CD1c-positive myeloid dendritic cell (primary cell): ENCODE measurements around the gene CTDSP2.

ENCODE experiments used
- DNase-seq: peaks from one replicate; pipeline ENCODE4 v3.0.0-alpha.2; 2016; ENCODE audit errors: extremely low spot score

The CTDSP2 gene

DNA sequence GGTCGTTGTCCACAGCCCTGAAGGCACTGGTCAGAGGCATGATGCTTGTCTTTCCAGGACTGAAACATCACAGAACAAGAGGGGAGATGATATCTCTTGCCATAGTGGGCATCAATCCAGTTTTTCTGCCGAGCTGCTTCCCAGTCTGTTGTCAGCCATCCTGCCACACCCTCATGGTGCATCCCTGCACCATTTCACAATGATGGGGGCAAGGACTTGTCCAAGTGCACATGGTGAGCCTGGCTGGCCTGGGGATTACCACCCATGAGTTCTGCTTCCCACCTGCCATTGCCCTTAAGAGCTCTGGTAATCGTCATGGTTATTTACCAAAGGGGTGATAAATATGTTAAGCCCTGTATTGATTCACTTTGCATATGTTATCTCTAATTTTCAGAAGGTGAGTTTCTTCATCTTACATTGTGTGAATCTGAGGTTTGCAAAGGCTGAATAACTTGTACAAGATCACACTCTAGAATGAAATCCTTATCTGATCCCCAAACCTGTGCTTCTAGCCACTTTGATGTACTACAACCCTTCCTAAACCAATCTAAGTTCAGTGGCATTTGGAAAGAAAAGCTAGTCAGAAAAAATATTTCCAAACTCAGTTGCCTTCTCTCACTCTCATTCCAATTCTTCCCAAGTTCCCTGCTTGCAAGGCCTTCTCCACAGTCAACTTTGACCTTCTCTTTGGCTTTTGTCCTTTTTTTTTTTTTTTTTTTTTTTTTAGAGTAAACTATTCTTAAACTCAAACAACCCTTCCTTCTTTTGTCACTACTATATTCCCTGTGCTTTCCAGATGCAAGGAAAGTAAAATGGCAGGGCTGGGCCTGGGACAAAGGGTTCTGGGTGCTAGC is 30.3 kb downstream of the CTDSP2 start:
- no peak for DNase-seq

DNA sequence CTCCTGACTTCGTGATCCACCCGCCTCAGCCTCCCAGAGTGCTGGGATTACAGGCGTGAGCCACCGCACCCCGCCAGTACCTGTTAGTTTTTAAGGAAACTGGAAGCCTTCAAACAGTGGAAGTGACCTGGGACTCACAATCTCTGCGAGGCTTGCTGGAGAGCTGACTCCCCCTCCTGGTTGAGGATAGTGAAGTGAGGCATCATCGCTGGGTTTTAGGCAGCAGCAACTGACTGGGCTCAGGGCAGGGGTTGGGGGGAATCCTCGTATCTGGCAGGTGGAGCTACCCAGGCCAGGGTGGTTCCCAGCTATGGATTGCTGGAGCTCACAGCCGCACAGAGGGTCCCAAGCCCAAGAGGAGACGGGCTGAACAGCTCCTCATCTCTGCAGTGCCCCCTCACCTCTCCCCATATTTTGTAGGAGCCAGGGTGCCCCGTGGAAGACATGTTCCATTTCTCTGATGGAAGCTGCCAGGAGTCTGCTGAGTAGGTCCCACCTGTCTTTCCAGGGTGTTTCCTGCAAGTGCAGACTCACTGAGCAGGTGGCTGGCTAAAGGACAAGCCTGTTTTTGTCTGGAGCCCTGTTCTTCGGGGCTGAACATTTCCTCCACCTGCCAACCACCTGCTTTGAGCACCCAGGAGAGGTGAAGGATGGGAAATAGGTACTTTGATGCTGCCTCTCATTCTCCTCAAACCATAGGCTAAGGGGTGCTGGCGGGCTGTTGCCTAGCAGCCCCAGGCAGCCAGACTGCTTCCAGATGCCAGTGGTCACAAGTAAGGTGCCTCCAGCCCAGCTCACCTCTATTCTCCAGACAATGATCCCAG is 31.1 kb downstream of the CTDSP2 start:
- no peak for DNase-seq

DNA sequence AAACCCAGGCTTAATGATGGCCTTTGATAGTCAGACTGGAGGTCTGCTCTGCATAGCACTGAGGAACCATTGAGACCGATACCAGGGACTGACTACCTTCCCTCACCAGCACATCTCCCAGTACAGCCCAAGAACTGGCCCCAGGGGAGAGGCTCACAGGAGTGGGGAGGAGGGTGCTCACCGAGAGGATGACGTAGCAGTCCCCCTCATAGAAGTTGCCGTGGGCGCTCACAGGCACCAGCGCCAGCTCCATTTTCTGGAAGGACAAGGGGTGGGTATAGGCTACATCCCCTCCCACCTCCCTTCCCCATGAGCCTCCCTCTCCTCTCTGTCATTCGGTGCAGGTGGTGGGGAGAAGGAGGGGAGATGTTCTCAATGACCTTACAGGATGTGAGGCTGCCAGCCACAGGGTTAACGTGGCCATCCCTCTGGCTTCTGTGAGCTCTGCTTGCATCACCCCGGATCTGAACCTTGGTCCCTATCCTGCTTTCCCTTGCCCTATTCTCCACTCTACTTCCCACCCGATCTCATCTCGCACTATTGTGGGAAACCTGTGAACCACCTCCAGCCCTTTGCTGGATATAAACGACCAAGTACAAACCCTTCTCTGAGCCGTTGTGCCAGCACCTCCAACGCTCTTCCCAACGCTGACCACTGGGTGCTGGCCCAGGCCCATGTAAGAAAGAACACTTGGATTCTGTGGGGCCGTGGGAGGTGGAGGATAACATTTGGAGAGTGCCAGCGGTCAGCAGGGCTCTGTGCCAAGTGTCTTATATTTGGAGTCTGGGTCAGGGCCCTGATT is 32.4 kb downstream of the CTDSP2 start:
- no peak for DNase-seq

DNA sequence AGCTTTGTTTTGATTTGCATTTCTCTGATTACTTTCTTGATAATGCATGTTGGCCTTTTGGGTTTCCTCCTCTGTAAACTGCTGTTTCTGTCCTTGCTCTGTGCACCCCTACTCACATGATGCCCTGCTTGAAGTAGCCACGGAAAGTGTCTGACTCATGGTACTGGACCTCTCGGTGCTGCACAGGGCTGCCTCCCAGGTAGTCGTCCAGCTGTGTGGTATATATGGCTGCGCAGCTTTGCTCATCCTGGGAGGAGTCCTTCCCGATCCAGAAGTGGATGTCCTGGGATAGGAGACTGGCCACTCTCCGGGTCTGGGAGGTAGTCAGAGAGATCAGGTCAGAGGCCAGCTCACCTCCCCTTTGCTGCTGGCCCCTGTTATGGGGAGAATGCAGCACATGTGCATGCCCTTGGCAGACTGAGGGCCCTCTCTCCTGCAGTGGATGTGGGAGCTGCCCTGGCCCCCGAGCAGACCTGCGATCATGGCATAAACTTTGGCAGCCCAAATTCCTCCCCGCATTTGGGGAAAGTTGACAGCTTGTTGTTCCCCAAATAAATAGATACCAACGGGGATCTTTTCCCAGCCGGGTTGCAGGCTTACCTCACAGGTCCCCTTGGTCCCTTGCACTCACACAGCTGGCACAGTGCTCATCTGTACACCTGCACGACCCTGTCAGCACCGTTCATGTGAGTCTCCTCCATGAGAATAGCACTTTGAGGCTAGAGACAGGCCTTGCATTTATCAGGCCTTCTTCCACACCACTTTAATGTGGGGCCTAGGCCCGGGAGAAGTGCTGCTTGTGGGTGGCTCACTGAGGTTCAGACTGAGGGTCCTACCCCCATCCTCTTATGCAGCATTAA is 33.2 kb downstream of the CTDSP2 start:
- DNase-seq, result no peak

DNA sequence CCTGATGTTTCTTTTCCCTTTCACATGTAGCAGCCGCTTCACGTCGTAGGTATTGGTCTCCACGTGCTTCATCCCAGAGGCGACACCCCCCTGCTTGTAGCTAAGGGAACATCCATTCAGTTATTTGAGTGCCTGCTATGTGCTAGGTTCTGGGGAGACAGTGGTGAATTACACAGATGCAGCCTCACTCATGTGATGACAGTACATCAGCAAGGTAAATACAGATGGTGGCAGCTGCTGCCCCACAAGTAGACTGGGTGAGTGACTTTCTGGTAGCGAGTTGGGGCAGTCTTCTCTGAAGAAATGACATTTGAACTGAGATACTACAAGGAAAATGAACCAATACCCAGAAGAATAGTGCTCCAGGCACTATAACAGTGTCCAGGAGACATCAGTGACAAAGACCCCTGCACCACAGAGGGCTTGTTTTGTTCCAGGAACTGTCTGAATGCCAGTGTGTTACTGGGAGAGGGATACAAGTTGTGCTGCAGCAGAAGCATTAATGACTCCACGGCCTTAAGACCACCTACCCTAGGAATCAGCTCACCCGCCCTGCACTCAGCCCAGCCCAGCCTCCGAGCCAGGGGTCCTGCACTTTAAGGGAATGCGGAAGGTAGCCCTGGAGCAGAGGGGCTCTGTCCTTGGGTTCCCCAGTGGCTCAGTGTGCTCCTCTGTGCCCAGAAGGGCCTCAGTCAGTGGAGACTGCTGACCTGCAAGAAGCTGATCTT is 35.3 kb downstream of the CTDSP2 start:
- no peak for DNase-seq

DNA sequence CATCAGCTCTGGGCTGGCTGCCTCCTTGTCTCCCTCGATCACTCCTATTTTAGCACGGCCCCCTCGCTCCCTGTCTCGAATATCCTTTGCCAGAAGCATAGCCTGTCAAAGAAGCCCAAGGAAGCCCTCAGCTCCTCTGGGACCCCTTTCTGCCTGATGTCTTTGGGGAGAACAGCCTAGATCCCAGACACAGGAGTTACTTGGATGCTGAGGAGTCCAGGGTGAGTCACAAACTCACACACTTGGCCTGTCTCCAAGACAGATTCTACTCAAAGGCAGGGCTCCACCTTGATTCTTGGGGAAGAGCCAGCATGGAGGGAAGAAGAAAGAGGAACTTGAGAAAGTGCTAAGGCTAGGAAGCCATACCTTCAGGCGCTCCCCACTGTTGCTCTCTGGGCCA is 36.1 kb downstream of the CTDSP2 start:
- DNase-seq, result no peak

DNA sequence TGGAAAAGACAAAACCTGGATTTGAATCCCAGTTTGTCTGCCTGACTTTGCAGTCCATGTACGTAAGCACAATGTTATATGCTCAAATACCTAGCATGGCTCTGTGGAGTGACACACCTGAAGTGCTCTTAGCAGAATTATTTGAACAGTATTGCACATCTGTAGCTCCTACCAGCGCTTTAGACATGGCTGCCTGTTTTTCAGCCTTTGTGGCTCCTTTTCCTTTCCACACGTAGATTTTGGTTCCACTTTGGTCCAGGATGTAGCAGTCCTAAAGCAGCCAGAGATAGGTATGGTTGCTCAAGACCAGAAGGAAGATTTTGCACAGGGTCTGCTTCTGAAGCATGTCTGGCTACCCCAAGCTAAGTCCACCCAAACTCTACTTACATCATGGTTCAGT is 37.1 kb downstream of the CTDSP2 start:
- DNase-seq, result no peak

DNA sequence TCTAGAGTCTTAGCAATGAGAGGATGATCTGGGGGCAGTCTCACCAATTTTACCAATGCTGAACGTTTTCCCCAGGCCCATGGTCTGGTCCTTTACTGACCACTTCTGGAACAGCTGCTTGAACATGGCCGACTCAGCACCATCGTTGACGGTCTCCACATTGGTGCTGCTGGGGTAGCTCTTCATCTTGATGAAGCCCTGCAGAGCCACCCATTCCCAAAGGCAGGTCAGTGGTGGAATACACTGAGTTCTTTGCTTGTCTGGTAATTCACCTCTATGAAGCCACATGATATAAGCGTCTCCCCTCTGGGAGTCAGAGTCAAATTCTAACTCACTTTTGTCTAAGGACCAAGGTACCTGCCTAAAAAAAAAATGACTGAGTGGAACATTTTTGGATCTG is 38.2 kb downstream of the CTDSP2 start:
- no peak for DNase-seq

DNA sequence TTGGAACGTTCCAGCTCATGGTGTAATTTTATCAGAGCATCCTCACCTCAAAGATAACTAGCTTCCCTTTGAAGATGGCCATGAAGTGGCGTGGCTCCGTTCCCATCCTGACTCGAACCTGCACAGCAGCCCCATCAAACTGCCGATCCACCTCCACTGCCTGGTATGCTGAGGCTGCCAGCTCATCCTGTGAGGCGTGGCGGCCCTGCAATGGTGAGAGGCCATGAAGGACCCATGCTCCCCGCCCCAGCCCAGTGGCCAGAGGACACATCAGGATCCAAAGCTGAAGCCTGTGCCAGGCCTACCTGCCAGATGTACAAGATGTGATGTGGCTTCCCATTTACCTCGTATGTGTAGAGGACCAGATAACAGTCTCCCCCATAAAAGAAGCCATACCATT is 39.2 kb downstream of the CTDSP2 start:
- DNase-seq, result no peak

DNA sequence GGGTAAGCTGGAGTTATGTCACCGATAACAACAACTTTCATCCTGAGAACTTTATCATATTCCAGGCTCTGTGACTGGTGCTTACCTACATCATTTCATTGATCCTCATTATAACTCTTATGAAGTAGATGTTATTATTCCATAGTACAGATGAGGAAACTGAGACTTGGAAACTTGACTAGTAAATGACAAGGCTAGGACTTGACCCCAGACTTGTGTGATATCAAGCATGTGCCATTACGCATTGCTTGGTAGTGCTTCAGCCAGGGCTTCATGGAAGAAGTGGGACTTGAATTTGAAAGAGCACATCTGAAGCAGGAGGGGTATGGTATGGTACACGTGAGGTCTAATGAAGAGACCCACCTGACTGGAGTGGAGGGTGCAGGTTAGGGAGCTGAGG is 39.9 kb downstream of the CTDSP2 start:
- no peak for DNase-seq

DNA sequence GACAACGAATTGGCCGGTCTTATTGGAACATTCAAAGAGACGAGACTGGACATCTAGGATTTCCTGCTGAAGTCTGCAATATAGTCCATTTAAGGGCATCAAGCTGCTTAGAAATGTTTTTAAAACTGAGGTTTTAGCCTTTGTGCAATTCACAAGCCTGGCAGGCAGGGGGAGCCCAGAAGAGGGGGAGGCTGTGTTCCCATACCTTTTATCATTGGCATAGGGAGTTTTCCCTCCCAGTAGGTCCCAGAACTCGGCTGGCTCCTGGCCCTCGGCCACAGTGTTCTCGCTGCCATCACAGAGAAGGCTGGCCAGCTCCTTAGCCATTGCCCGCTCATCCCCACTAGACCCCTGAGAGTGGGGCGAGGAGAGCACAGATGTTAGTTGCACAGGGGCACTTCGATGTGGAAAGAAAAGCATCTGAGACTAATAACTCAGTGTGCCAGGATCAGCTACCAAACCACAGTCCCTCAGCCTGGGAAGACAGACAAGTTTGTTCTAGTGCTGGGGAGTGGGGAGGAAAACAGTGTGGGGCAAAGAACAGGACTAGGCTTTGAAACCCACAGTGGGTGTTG is 43.1 kb downstream of the CTDSP2 start:
- peak; percentile 33 for DNase-seq

DNA sequence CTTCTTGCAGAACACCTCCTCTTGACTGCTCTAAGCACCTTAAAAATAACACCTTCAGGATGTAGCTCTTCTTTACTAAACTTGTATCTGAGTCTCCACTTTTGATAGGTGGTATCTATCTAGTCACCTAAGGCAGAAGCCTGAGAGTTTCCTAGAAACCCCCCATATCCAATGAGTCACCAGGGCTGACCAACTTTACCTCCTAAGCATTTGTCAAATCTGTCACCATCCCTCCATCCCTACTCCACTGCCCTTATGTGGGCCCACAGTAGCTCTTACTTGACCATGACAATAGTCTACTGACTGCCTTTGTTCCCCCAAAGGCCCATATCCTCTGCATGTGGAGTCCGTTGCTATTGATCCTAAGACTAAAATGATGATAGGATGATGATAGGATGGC is 43.9 kb downstream of the CTDSP2 start:
- no peak for DNase-seq

DNA sequence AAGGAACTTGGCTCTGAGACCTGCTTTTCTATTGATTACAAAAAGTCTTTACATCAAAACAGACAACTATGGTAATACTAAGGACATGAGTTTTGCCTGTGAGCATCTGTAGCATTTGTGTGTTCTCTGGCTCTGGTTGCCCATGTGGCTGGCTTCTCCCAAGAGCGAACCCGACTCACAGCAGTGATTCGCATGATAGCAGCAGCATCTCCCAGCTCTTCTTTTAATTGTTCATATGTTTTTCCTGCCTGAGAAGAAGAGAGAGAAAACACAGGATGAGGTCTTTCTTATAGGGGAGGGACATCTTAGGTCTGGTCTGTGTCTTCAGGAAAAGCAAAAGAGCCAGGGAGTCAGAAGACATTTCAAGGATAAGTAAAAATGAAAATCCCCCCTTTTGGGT is 45.6 kb downstream of the CTDSP2 start:
- no peak for DNase-seq

DNA sequence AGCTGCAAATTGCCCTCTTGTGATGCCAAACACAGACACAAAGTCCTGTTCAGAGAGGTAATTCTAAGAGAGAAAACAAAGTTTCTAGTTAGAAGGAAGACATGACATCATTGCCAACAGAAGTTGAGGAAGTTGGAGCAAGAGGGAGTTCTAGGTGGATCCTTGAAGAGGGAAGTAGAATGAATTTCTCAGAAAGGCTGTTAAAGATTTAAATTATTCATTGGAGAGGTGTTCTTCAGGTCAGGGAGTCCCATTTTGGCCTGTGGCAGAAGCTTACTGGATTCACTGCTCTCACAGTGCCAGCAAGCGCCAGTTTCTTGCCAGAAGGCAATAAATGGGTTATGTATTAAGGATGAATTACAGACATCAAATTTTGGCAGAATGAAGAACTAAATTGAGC is 48.6 kb downstream of the CTDSP2 start:
- DNase-seq, result peak; percentile 71

DNA sequence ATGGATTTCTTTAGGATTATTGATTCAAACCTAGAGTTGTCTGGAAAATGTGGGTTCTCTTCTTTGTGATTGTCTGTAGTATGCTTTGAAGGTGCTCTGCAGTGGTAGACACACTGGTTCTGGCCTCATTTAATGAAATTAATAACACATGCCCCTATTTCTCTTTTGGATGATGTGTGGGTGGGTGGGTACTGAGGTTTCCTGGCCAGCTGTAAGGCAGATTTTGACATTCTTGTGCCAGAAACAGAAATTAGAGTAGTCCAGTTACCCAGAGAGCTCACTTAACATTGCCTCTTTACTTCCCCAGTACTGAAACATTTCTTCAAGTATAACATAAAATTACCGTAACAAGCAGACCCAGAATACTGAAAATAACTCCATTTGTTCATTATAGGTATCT is 49.5 kb downstream of the CTDSP2 start:
- no peak for DNase-seq

DNA sequence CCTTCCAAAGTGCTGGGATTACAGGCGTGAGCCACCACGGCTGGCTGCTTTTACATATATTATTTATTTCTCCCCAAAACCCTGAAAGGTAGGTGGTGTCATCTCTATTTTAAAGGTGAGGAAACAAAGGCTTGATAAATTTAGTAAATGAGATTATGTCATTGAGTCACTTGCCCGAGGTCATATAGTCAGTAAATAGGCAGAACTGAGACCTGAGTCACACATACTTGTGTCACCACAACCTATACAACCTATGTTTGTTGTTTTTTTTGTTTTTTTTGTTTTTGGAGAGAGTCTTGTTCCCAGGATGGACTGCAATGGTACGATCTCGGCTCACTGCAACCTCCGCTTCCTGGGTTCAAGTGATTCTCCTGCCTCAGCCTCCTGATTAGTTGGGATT is 51.2 kb downstream of the CTDSP2 start:
- no peak for DNase-seq

DNA sequence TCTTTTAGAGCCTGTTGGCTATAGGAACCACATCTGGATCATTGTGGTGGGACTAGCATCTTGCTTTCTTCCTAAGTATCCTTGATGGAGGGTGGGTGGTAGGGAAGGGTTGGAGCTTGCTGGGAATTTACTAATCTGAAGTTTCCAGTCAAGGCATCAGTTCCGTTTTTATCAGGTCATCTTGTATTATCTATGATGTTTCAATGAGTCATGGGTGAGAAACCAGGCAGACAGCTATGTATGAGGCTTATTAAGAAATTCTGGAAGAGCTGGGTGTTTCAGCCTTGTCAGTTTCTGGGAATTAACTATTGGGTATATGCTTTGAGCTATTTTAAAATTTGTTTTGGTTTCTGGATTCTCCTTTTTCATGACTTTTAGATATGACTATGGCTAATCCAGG is 52.6 kb downstream of the CTDSP2 start:
- DNase-seq, result peak; percentile 35

DNA sequence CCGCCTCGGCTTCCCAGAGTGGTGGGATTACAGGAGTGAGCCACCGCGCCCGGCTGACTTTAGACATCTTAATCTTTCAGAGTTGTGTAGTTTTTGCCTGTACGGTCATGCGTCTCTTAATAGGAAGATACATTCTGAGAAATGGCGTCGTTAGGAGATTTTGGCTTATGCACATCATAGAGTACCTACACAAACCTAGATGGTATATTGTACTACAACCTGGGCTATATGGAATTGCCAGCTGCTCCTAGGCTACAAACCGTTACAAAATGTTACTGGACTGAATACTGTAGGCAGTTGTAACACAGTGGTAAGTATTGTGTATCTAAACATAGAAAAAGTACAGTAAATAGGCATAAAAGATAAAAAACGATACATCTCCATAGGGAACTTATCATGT is 62.7 kb downstream of the CTDSP2 start:
- no peak for DNase-seq

DNA sequence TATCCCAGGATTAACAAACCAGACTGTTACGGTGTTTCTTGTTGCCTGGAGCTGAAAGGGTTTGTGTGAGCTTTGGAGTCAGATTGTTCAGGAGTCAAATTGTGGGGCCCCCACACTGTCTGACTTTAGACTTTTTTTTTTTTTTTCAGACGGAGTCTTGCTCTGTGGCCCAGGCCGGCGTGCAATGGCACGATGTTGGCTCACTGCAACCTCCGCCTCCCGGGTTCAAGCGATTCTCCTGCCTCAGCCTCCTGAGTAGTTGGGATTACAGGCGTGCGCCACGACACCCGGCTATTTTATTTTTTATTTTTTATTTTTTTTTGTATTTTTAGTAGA is 63.1 kb downstream of the CTDSP2 start:
- DNase-seq, result no peak
